Measurements from ENCODE around the gene TAS2R60.
"Not testable (repeated sequence)": the region's sequence is repeated elsewhere in the genome, so short reads cannot be mapped to it uniquely, and the experiment has no call there.

TAS2R60 gene, protein sequence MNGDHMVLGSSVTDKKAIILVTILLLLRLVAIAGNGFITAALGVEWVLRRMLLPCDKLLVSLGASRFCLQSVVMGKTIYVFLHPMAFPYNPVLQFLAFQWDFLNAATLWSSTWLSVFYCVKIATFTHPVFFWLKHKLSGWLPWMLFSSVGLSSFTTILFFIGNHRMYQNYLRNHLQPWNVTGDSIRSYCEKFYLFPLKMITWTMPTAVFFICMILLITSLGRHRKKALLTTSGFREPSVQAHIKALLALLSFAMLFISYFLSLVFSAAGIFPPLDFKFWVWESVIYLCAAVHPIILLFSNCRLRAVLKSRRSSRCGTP

DNA sequence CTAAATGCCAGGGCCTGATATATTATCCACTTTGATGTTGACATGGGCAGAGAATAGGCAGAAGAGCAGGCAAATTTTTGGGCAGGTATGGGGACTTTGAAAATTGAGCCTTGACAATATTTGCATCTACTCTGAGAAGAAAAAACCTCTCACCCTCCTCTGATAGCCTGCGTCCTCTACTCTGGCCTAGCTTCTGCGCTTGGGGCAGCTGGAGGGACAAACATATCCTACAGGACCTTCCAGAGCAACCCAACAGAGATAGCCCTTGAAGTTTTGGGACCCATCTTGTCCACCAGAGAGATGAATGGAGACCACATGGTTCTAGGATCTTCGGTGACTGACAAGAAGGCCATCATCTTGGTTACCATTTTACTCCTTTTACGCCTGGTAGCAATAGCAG, at the start of gene TAS2R60:
Gene TAS2R60, plus strand, starts transcription at position 301 of the 400 bp plus-strand sequence. Its CDS starts 0 bp downstream, at position 301.
- DNase-seq, result no peak

DNA sequence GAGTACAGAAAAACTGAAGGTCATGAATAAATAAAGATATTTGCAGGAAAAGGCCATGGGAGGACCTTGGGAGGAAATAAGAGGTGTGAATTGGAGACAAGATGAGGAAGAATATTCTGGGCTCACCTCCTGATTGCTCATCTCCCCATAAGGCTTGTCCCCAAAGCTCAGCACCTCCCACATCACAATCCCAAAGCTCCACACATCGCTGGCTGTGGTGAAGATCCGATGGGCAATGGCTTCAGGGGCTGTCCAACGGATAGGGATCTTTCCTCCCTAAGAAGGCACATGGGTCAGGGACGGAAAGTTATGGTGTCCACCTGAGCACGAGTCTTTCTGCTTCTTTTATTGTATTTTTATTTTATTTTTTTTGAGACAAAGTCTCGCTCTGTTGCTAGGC, 49.2 kb upstream of the TAS2R60 start:
- no peak for DNase-seq

DNA sequence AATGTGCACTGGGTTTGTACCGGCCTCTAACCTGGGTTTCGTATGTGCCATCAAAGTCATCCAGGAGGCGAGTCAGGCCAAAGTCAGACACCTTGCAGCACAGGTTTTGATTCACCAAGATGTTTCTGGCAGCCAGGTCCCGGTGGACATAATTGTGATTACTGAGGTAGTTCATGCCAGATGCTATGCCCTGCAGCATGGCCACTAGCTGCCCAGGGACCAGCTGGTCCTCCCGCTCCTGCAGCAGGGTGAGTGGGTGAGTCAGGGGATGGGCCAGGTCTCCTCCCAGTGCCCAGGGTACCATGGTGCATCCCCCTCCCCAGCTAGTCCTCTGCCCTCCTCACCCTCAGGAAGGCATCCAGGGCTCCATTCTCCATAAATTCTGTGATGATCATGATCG, 48.5 kb upstream of the TAS2R60 start:
- DNase-seq, result no peak

DNA sequence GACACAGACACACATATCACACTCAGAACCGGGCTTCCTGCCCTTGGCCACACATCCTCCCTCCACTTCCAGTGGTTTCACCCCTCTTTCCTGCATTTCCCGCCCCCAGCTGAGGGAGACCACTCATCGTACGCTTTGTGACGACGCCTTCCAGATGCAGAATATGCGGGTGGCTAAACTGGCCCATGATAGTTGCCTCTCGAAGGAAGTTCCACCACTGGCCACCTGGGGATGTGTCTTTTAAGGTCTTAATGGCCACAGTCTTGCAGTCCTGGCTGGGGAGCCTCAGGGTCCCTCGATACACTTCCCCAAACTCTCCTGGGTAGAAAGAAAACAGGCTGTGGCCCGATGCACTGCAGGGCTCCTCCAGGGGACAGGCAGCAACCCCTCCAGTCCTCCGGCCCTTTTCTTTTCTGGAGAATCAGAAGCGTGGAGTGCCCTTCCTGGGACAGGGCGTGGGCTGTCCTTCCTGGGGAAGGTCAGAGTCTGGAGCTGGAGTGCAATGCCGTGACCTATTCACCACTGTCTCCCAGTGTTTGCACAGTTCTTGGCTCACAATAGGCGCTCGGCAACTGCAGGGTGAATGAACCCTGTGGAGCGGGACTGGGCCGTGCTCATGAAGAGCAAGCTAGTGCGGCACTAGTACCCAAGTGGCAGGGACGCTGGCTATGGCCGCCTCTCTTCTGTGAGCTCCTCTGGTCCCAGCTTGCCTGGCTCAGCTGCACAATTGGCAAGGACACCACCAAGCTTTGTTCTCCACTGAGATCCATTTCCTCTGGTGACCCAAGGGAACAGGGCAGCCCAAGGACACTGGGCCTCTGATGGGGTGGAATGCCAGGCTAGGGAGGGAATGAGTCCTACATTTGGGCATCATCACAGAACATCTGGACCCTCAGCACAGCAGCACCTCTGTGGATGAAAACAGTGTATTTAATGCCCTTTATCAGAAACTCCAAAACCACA, 47.8 kb upstream of the TAS2R60 start:
- DNase-seq, result no peak

DNA sequence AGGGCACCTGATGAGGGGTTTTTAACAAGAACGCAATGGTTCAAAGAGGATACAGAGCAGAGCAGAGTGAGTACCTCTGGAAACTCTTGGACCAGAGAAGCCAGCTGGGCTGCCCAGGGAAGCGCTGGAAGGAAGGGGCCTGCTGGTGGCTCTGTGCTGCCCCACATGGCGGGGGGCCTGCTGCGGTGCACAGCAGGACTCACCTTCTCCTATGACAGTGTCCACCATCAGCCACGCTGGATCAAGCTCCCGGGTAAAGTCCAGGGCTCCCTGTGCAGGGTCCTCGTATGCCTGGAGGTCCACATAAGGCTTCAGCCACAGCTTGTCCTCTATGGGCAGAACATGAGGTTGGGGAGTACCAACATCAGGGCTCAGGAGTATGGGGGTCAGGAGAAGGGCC, 47.1 kb upstream of the TAS2R60 start:
- no peak for DNase-seq

DNA sequence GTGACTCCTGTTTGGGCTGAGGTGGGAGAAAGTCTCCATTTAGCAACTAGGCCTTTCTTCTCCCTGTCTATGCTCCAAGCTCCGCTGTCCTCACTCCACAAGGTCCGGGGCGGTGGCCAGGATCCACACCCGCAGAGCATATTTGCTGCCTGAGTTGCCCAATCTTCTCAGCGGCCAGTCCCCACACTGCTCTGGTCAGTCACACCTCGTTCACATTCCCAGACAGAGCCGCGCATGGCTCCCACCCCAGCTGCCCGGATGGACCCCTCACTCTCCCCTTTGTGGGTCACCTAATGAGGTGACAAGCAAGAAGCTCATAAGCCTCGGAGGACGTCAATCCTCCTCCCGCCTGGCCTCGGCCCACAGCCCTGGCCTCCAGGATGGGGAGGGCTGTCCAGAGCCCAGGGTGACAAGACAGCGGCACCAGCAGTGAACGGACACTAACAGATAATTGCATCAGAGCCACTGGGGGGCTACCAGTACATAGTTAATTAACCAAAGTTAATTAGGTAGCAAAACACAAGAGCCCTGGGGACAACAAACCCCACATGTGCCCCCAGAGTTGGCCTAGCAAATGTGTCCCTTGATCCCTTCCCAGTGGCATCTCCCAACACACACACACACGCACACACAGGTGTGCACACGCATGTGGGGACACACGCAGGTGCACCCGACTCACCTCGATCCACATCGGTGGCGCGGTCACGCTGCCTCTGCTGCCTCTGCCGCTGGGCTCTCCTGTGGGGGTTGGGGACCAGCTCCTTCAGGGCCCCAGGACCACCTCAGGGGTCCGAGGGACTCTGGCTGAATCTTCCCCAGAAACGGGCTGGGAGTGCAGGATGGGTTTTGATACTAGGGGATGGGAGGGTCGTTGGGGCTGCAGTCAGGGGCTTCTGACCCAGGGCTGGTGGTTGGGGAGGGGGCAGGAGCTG, 46.4 kb upstream of the TAS2R60 start:
- DNase-seq, result no peak

DNA sequence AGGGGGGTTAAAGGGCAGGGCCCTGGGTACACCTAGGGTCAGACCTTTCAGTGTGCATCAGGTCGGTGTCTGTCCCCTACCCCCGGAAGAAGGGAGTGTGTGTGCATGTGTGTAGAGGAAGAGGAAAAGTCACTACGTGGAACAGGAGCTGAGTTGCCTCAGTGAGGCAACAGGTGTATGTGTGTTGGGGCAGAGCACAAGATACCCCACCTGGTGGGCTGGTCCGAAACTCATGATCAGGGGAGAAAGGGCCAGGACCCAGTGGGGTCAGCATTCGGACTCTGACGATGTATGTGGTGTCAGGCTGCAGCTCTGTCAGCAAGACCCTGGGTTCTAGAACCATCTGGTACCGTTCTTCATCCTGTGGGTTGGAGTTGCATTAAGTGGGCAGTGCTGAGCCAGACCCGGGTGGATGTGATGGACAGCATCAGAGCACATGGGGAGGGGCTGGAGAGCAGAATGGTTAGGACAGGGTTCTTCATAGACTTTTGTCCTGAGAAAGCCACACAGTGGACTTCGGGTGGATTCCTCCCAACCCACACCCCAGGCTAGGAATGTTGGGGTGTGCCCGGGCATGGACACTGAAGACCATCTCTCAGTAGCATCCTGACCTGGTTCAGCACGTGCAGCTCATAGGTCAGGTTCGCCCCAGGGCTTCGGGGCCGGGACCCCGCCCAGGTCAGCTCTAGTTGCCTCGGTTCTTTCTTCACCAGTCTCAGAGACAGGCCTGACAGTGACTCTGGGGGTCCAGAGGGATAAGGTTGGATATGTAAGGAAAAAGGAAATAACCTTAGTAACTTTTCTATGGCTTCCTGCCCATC, 45.3 kb upstream of the TAS2R60 start:
- no peak for DNase-seq

DNA sequence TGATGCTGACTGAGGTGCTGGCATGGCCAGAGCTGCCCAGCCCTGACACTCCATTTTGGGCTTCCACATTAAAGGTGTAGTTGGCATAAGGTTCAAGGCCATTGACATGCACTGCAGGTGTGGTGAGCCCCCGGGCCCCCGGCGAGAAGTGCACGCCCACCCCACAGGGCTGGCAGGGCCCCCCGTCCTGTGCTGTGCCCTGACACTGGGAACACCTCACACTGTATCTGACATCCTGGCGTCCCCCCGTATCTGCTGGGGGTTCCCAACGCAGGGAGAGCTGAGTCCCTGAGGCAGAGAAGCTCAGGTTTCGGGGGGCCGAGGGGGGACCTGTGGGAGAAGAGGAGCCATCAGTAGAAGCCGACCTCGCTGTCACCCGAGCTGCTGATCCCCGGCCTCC, 44.6 kb upstream of the TAS2R60 start:
- DNase-seq, result no peak

DNA sequence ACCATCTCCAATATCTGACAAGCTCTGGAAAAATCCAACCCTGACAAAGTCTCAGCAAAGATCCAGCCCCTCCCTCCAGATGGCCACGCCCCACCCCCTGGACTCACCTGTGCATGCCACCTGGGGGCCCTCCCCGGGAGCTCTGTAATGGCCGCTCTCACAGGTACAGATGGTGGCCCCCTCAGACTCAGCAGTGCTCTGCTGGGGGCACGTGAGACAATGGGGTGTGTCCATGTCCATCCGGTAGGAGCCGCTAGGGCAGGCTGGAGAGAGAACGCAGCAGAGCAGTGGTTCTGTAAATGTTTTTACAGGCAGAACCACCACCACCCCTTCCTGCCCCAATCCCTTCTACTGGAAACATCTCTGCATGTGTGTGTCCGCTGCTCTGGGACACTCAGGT, 44.1 kb upstream of the TAS2R60 start:
- DNase-seq, result no peak

DNA sequence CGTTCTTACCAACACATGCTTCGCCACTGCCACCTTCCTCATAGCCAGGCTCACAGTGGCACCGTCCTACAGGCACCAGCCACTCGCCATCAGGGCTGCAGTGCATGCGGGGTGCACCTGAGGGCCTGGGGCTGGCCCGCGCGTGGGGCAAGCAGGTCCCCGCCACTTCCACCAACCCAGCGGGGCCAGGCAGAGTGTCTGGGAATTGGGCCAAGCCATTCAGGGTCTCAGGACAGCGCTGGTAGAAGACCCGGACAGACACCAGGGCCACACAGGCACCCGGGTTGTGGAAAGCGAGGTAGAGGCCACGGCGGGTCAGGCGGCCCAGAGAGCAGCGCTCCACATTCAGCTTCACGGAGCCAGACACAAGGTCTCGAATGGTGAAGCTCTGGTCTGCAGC, 43.6 kb upstream of the TAS2R60 start:
- DNase-seq, result no peak

DNA sequence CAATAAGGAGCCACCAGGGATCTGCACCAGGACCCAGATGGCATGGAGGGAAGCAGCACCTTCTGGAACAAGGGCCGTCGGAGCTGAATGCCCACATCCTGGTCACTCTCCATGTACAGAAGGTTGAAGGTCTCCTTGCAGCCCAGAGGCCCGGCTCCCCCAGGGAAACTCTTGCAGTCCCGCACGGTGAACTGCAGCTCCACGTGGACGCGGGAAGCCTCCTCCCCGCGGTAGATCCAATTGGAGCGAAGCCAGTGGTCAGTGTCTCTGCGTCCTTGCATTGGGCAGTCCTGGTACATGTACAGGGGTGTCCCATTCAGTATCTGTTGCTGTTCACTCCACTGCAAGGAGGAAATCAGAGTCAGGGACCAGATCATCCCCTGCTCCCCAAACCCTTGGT, 42.0 kb upstream of the TAS2R60 start:
- no peak for DNase-seq

DNA sequence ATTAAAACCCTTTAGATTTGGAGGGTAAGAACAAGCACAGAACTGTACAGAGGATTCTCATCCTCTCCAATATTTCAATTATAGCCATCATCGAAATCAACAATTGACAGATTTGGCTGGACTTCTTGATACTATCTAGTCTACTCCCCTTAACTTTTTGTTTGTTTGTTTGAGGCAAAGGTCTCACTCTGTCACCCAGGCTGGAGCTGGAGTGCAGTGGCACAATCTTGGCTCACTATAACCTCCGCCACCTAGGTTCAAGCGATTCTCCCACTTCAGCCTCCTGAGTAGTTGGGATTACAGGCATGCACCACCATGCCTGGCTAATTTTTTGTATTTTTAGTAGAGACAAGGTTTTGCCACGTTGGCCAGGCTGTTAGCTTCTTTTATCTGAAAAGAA, 41.0 kb upstream of the TAS2R60 start:
- not testable (repeated sequence) for DNase-seq

DNA sequence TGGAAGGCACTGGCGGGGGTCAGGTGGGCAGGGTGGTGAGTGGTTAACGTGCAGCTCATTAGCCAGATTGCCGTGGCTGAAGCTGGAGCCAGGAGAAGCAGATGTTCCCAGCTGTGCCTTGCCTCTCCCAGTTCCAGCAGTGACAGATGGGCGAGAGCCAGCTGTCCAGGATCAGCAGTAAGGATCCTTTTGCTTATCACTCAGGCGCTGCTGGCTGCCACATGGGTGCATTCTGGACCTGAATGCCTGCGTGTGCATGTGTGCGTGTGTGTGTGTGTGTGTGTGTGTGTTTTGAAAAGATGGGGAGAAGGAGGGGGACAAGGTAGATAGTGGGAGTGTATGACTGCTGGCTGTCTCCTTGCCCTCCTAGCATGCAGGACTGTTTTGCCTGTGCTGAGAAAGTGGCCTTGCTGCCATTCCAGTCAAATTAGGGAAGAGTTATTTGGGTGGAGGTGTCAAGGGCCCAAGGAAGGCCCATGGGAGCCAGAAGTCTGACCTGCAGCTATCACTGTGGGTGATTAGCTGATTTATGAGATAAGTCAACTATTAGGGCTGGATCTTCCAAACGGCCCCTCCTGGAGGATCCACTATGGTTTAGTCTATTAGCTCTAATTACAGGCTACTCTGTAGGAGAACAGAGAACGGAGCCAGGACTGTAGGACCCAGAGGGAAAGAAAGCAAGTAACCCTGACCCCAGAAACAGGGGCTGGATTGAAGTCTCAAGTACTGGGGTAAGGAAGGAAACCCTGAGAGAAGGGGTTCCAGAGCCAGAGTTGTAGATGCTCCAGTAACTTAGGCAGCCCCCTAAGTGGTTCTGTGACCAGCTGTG, 37.9 kb upstream of the TAS2R60 start:
- no peak for DNase-seq

DNA sequence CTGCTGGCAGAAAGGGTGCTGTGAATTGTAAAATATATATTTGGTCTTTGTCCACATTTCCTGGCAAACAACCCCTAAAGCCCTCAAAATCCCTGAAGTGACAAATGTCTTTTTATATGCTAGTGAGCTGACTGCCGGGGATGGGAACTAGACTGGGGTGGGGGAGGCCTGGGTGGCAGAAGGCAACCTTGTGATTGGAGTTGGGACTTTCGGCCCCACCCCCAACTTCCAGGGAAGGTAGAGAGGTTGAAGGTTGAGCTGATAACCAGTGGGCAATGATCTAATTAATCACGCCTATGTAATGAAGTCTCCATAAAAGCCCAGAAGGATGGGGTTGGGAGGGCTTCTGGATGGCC, 37.3 kb upstream of the TAS2R60 start:
- DNase-seq, result no peak

DNA sequence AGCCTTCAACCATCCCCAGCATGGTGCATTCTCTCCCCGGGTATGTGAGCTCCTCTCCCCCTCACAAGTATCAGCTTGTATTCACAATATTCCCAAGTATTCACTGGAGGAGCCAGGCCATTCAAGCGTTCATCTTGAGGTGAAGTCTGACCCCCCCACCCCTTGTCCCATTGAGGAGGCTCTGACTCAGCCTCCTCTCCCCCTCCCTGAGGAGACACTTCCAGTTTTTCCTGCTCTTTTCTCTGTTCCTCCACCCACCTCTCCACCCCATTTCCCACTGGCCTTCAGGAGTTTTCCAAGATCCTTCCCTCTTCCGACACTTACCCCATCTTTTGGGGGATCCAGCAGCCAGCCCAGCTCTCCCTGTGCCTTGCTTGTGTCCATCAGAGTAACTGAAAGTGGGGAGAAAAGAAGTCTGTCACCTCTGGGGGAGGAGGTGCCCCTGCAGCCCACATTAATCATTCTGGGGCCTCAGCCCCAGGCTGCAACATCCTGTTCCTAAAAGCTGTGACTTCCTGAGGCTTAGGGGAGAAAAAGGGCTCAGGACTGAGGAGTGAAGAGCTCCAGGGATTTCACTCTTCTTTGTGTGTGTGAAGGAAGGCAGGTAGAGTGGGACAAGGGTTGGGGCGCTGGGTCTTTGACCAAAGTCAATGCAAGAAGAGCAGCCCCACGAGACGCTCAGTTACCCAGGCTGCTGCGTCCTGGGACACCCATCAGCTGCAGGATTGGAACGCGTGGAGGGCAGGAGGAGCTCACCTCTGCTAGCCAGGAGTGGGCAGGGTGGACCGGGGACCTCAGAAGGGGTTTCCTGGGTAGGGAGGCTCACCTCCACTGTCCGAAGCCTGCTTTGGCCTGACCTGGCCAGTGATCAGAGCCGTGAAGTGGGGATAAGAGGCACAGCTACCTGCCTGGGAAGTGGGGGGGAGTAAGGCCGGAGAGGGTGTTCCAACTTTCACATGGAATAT, 35.7 kb upstream of the TAS2R60 start:
- DNase-seq, result no peak

DNA sequence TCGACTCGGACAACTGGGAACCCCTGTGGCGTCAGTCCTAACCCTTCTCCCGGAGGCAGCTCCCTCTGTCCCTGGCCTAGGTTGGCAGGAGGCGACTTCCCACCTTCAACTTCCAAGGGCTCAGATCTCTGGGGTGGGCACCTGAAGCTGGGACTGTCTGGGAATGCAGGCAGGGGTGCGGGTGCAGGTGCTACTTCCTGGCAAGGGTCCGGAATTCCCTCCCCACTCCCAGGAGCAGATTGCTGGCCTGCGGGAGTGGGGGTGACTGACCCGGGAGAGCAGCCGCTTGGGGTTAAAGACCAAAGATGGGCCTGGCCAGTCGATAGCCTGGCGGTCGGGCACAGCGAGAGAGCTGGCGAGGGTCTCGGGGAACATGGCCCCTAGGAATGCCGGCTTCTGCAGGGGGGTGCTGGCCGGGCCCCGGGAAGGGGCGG, 35.0 kb upstream of the TAS2R60 start:
- no peak for DNase-seq

DNA sequence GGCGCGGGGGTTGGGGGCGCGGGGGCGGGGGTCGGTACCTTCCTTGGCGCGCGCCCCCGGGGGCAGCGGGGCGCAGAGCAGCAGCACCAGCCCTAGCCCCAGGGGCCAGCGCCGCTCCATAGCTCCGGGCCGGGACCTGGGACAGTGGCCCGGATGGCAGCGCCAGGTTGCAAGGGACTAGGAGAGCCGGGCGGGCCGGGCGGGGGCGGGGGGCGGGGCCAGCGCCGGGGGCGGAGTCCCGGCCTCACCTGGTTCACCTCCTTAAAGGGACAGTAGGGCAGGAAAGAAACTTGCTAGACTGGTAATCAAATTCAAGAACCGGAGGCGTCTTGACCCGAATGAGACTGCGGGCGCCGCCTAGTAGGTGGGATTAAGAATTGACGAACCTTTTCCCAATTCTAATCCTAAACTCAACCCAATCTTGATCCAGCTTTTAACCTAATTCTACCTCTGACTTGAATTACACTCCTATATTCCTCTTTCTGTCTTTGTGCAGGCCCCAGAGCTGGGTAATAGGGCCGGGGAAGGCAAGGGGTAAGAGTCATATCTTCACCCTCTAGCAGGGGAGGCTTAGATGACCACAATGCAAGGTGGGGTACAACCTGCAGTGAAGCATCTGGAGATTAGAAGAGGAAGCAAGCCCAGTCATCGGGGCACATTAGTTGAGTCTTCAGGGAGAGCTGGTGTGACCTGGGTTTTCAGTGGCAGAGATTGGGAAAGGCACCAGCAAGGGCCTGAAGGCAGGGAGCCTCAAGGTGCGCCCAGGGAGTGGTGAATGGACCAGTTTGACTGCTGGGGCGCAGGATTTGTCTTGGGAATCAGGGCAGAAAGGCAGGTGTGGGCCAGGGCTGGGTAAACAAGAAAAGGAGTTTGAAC, 34.3 kb upstream of the TAS2R60 start, which contains the start of gene EPHA1:
Gene EPHA1, minus strand, starts transcription at position 171 of the 876 bp plus-strand sequence. Its CDS starts 51 bp downstream, at position 120.
- DNase-seq, result peak; percentile 29

DNA sequence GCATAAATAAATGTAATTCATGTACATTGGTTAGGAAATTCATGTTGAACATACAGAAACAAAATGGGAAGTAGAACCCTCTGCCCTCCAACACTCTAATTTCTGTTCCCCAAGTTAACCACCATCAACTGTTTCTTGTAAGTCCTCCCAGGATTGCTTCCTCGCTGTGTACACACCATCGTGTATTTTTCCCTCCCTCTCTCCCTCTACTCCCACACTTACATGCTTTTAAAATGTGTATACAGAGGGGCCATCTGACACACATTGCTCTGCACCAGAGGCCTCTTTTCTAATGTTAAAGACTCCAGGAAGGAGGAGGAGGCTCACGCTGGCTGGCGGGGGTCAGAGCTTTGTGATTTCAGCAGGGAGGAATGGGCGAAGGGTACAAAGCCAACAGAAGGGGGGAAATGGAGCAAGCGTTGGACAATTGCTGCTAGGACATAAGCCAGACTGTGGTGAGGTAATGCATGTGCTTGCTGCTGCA, 32.7 kb upstream of the TAS2R60 start:
- no peak for DNase-seq

Measured in OCI-M1 (cell line).